ENCODE measurements around the gene RHOT2.

Gene RHOT2

DNA sequence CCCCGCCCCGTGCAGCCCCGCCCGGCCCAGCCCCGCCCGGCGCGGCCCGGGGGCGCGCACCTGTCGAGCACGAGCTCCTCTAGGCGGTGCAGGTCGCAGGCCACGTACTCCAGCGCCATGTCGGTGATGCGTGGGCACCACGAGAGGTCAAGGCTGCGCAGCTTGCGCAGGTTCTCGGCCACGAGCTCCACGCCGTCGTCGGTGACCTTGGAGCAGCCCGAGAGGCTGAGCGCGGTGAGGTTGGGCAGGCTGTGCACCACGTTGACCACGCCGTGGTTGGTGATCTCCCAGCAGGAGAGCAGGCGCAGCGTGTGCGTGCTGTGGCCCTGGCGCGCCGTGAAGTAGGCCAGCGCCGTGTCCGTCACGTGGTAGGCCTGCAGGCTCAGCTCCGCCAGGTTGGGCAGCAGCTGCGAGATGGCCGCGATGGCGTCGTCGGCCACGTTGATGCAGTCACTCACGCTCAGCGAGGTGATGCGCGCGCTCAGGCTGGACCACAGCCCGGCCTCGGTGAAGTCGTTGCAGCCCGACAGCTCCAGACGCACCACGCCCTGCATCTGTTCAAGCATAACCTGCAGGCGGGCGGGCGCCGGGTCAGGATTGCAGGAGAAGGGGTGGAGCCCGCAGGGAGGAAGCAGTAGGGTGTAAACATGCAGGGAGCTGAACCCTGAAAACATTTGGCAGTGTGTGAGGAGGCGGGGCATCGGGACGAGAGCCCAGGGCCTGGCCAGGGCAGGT is 27.6 kb downstream of the RHOT2 start:
- Histone ChIP-seq H3K36me3 (ENCODE audit: control insufficient read depth, insufficient read depth, low read length) (no peaks in the 10 kb centered on the region), H3K9me3 (ENCODE audit: control insufficient read depth, low read length) (no peaks in the 10 kb centered on the region), H3K79me2 (peaks cover 3% of the 10 kb centered on the region), H3K27ac (peak overlapping the region; percentile 95), H3K4me2 (ENCODE audit: low read length) (peak overlapping the region; percentile 78), H3K27me3 (ENCODE audit: control insufficient read depth, insufficient read depth, low read length) (no peaks in the 10 kb centered on the region), H3K9ac (no peak overlapping the region), H2AFZ (peak overlapping the region; percentile 40), H3K4me3 (ENCODE audit: low read depth, low read length) (peak overlapping the region; percentile 65), H3K4me1 (peaks cover 11% of the 10 kb centered on the region)
- TF ChIP-seq, protein P1, sequence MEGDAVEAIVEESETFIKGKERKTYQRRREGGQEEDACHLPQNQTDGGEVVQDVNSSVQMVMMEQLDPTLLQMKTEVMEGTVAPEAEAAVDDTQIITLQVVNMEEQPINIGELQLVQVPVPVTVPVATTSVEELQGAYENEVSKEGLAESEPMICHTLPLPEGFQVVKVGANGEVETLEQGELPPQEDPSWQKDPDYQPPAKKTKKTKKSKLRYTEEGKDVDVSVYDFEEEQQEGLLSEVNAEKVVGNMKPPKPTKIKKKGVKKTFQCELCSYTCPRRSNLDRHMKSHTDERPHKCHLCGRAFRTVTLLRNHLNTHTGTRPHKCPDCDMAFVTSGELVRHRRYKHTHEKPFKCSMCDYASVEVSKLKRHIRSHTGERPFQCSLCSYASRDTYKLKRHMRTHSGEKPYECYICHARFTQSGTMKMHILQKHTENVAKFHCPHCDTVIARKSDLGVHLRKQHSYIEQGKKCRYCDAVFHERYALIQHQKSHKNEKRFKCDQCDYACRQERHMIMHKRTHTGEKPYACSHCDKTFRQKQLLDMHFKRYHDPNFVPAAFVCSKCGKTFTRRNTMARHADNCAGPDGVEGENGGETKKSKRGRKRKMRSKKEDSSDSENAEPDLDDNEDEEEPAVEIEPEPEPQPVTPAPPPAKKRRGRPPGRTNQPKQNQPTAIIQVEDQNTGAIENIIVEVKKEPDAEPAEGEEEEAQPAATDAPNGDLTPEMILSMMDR (IDR thresholded peaks at IDR 0.05) = no peak

DNA sequence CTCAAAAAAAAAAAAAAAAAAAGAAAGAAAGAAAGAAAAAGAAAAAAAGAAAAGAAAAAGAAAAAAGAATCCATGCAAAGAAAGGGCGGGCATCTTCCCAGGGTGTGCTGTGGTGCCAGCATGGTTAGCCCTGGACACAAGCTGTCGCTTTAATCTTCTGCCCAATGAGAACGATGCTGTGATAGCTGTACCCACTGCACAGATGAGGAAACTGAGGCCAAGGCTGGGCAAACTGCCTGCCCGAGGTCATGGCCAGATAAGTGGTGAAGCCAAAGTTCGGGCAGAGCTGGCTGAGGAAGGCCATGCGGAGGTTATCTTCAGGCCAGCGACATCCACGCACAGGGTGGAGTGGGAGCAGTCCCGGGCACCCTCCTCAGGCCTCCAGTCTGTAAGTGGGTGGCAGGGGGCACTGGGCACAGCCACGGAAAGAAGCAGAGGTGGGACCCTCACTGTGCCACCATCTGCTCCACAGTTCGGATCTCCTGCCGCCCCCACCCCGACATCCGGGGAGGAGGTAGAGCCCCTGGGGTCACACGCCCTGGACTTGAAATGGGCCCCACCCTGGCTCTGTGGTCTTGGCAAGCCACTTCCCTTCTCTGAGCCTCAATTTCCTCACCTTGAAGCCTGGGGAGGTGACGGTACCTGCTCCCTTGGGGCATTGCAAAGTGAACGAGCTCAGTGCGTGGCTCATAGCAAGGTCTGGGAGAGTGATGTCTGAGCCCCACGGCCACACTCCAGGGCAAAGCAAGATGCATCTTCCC is 31.2 kb downstream of the RHOT2 start:
- Histone ChIP-seq H3K27ac (no peak overlapping the region), H3K79me2 (peaks cover 27% of the 10 kb centered on the region), H3K36me3 (ENCODE audit: control insufficient read depth, insufficient read depth, low read length) (no peaks in the 10 kb centered on the region), H3K27me3 (ENCODE audit: control insufficient read depth, insufficient read depth, low read length) (peaks cover 5% of the 10 kb centered on the region), H2AFZ (no peak overlapping the region), H3K4me2 (ENCODE audit: low read length) (no peak overlapping the region), H3K9me3 (ENCODE audit: control insufficient read depth, low read length) (no peaks in the 10 kb centered on the region), H3K4me1 (no peaks in the 10 kb centered on the region), H3K4me3 (ENCODE audit: low read depth, low read length) (no peak overlapping the region), H3K9ac (no peak overlapping the region)
- TF ChIP-seq, protein P1 (IDR thresholded peaks at IDR 0.05) = no peak

DNA sequence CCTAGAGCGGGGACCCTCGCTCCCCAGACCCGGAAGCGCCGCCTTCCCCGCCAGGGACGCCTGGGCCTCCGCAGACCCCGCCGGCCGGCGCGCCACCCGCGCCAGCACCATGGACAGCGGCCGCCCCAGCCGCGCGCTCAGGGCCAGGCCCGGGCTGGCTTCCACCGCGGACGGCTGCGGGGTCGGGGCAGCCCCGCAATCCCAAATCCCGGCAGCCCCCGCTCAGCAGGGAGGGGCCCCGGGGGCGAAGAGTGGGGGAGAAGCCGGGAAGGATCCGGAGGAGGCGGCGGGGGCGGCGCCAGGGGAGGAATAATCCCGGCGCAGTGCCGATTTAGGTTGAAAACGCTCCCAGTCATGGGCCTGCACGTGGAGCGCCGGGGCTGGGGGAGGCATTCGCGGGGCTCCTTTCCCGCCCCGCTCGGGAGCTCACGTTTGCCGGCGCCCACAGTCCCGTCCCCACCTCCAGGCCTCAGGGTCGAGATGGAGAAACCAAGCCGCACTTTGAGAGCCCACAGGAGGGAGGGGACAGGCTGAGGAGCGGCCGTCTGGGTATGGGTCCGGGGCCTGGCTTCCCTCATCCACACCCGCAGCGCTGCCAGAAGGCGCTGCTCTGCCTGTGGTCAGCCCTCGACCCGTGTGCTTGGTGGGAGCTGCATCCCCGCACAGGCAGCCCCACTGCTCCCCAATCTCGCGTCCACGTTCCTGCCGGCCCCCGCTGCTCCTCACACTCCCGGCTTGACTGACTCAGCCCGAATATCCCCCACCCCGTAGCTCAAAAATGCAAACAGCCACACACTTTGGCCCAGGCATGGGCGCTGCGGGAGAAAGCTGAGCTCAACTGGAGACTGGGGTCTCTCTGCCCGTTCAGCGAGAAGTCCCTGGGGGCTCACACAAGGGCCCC is 33.0 kb downstream of the RHOT2 start:
- peaks cover 31% of the 10 kb centered on the region for H3K79me2 ChIP-seq
- H3K27me3 ChIP-seq (ENCODE audit: control insufficient read depth, insufficient read depth, low read length) = peaks cover 10% of the 10 kb centered on the region
- TF ChIP-seq, protein P1 (IDR thresholded peaks at IDR 0.05) = no peak
- H2AFZ ChIP-seq = no peak overlapping the region
- H3K36me3 ChIP-seq (ENCODE audit: control insufficient read depth, insufficient read depth, low read length) = no peaks in the 10 kb centered on the region
- no peaks in the 10 kb centered on the region for H3K4me1 ChIP-seq
- no peak overlapping the region for H3K9ac ChIP-seq
- H3K4me3 ChIP-seq (ENCODE audit: low read depth, low read length) = no peak overlapping the region
- no peak overlapping the region for H3K4me2 ChIP-seq (ENCODE audit: low read length)
- no peak overlapping the region for H3K27ac ChIP-seq
- H3K9me3 ChIP-seq (ENCODE audit: control insufficient read depth, low read length) = no peaks in the 10 kb centered on the region

DNA sequence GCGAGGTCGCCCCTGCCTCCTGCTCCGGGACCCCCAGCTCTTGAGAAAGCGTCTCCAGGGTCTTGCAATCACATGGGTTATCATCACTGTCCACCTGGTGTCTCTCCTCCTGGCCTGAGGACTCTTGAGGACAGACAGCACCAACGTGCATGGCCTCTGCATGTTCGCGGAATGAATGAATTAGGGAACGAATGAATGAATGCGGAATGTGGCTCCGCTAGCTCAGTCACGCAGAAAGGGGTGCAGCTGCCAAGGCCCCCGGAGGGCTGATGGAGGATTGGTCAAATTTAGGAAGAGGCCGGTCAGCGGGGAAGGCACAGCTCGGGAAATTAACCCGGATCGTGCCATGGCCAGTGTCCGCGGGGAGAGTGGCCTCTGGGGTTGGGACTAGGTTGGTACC is 34.4 kb downstream of the RHOT2 start:
- Histone ChIP-seq H3K4me2 (ENCODE audit: low read length) (no peak overlapping the region), H3K27ac (no peak overlapping the region), H3K27me3 (ENCODE audit: control insufficient read depth, insufficient read depth, low read length) (peaks cover 10% of the 10 kb centered on the region), H3K9ac (no peak overlapping the region), H3K79me2 (peaks cover 31% of the 10 kb centered on the region), H3K9me3 (ENCODE audit: control insufficient read depth, low read length) (no peaks in the 10 kb centered on the region), H3K4me1 (no peaks in the 10 kb centered on the region), H3K4me3 (ENCODE audit: low read depth, low read length) (no peak overlapping the region), H3K36me3 (ENCODE audit: control insufficient read depth, insufficient read depth, low read length) (no peaks in the 10 kb centered on the region), H2AFZ (no peak overlapping the region)
- TF ChIP-seq, protein P1 (IDR thresholded peaks at IDR 0.05) = no peak

Data from parathyroid adenoma (tissue), 2 donors.